HepG2 (cell line): ENCODE data around the gene PHC1. TPM values are rescaled to one million over a fixed set of nuclear protein-coding genes. Genes with fewer than 3 reads are reported as not detected.

Experiments
- ATAC-seq: fragments of 200-7000 bp; cut with Tn5 transposase; 3 replicates; pipeline ENCODE4 v1.9.1; 2020; ENCODE audit warnings: mild to moderate bottlenecking, moderate library complexity
- BruUV-seq: library from RNA; stranded (reverse); fragments of 400-500 nt; replicated peaks from 2 replicates; lab custom pipeline; 2021; lab: Mats Ljungman, UMichigan
- CTCF ChIA-PET: fragments of 300-600 bp; formaldehyde crosslinking; extraction: SDS; loops from one replicate; lab custom pipeline; 2021; ENCODE audit warnings: low total read pairs, inconsistent platforms, low intra/inter-chr PET ratio; lab: Yijun Ruan, JAX
- POLR2A ChIA-PET: fragments of 350-600 bp; sonication (Branson Sonifier 250); formaldehyde crosslinking; loops from one replicate; lab custom pipeline; 2020; ENCODE audit warnings: antibody characterized with exemption, inconsistent platforms; lab: Yijun Ruan, JAX
- DNase-seq: peaks from one replicate; pipeline ENCODE4 v3.0.0-alpha.2; 2015; ENCODE audit warnings: low spot score
- FAIRE-seq: peaks from 3 replicates; lab custom pipeline; 2011; peaks lifted over from hg19 to GRCh38; lab: Jason Lieb, UNC
- H2AFZ ChIP-seq: one replicate; pipeline ENCODE4 v1.6.1; 2011; ENCODE audit warnings: low read length, inconsistent platforms
- H3K27ac ChIP-seq: fragments of 300-600 bp; 3 replicates; pipeline ENCODE4 v1.8.0; 2011; ENCODE audit warnings: mixed run types, mild to moderate bottlenecking, mixed read lengths, low read length, inconsistent platforms; ENCODE audit not compliant: insufficient read depth; ENCODE audit errors: extremely low read length
- H3K27me3 ChIP-seq, 2 experiments: fragments of 200-600 bp in 1 of 2; 2 replicates in 1 of 2; 3 replicates in 1 of 2; pipeline versions ENCODE4 v1.6.0 to v1.8.0; 2011; ENCODE audit warnings: low read length in 2 of 2, mild to moderate bottlenecking in 2 of 2, moderate library complexity in 2 of 2, inconsistent platforms in 1 of 2; ENCODE audit not compliant: insufficient read depth in 2 of 2, control insufficient read depth in 1 of 2
- H3K36me3 ChIP-seq, 2 experiments: fragments of 200-600 bp in 1 of 2; replicated peaks in 1 of 2; 2 replicates in 1 of 2; 3 replicates in 1 of 2; pipeline versions ENCODE4 v1.5.1 to v1.8.0; 2011; ENCODE audit warnings: low read length in 2 of 2, inconsistent platforms in 1 of 2; ENCODE audit not compliant: insufficient read depth in 2 of 2, control insufficient read depth in 1 of 2
- H3K4me1 ChIP-seq: 2 replicates; pipeline ENCODE4 v1.5.1; 2012; ENCODE audit warnings: low read length, inconsistent platforms; ENCODE audit not compliant: insufficient read depth
- H3K4me2 ChIP-seq: 2 replicates; pipeline ENCODE4 v1.6.0; 2011; ENCODE audit warnings: low read depth, low read length, inconsistent platforms
- H3K4me3 ChIP-seq, 3 experiments: fragments of 200-600 bp in 1 of 3; sonication (generic), shearing (Covaris generic) in 1 of 3; replicated peaks in 1 of 3; 2 replicates each; pipeline ENCODE4 v1.5.1; 2011 to 2016; ENCODE audit warnings: low read length in 3 of 3, inconsistent platforms in 2 of 3, low read depth in 2 of 3, mild to moderate bottlenecking in 2 of 3, control low read depth in 1 of 3, mixed read lengths in 1 of 3; ENCODE audit not compliant: insufficient read depth in 1 of 3
- H3K79me2 ChIP-seq: one replicate; pipeline ENCODE4 v1.6.1; 2011; ENCODE audit warnings: low read length, inconsistent platforms; ENCODE audit not compliant: insufficient read depth
- H3K9ac ChIP-seq: 2 replicates; pipeline ENCODE4 v1.6.0; 2011; ENCODE audit warnings: mild to moderate bottlenecking, low read depth, low read length, inconsistent platforms; ENCODE audit not compliant: insufficient read depth
- H3K9me3 ChIP-seq: 2 replicates; pipeline ENCODE4 v1.5.1; 2012; ENCODE audit warnings: mild to moderate bottlenecking, low read length
- H4K20me1 ChIP-seq: 2 replicates; pipeline ENCODE4 v1.6.0; 2011; ENCODE audit warnings: inconsistent platforms, mild to moderate bottlenecking, low read length, moderate library complexity; ENCODE audit not compliant: insufficient read depth
- CENPBD1 ChIP-seq: sonication (generic); formaldehyde crosslinking; IDR thresholded peaks from 2 replicates; pipeline ENCODE4 v1.8.0; 2022; ENCODE audit warnings: missing genetic modification reagents, low read depth, mild to moderate bottlenecking, borderline replicate concordance
- DNMT1 ChIP-seq: sonication (generic); formaldehyde crosslinking; IDR thresholded peaks from 2 replicates; pipeline ENCODE4 v1.5.1; 2020; ENCODE audit warnings: mild to moderate bottlenecking, missing genetic modification reagents
- GATA4 ChIP-seq: sonication (generic); IDR thresholded peaks from 2 replicates; pipeline ENCODE4 v1.6.1; 2016; ENCODE audit warnings: antibody characterized with exemption, low read depth, borderline replicate concordance
- KDM3A ChIP-seq: IDR thresholded peaks from 2 replicates; pipeline ENCODE4 v1.6.1; 2018; ENCODE audit warnings: low read depth, missing compliant biosample characterization
- MBNL3 ChIP-seq: fragments of 250-450 bp; sonication (Bioruptor Pico); conservative IDR thresholded peaks from 2 replicates; pipeline ENCODE4 v1.8.0; 2022; ENCODE audit warnings: mild to moderate bottlenecking, inconsistent platforms
- MIER2 ChIP-seq: IDR thresholded peaks from 2 replicates; pipeline ENCODE4 v1.6.1; 2016; ENCODE audit warnings: missing biosample characterization, missing genetic modification reagents
- NR1H2 ChIP-seq: sonication (generic); formaldehyde crosslinking; IDR thresholded peaks from 2 replicates; pipeline ENCODE4 v1.8.1; 2022; ENCODE audit warnings: low read depth, missing genetic modification reagents, borderline replicate concordance
- SAP130 ChIP-seq: IDR thresholded peaks from 2 replicates; pipeline ENCODE4 v1.6.1; 2016; ENCODE audit warnings: low read depth
- SNAPC5 ChIP-seq: sonication (generic); formaldehyde crosslinking; IDR thresholded peaks from 2 replicates; pipeline ENCODE4 v1.8.1; 2023; ENCODE audit warnings: mild to moderate bottlenecking, missing genetic modification reagents, borderline replicate concordance
- ZBTB39 ChIP-seq: sonication (generic); formaldehyde crosslinking; IDR thresholded peaks from 2 replicates; pipeline ENCODE4 v1.5.0; 2020; ENCODE audit warnings: missing genetic modification reagents
- ZBTB49 ChIP-seq: sonication (generic); formaldehyde crosslinking; IDR thresholded peaks from 2 replicates; pipeline ENCODE4 v1.4.0; 2020; ENCODE audit warnings: missing genetic modification reagents, borderline replicate concordance
- ZNF281 ChIP-seq: sonication (generic); formaldehyde crosslinking; IDR thresholded peaks from 2 replicates; pipeline ENCODE4 v1.4.0; 2020; ENCODE audit warnings: missing genetic modification reagents, borderline replicate concordance
- ZNF484 ChIP-seq: sonication (generic); formaldehyde crosslinking; IDR thresholded peaks from 2 replicates; pipeline ENCODE4 v1.5.1; 2020; ENCODE audit warnings: mild to moderate bottlenecking, low read depth, missing genetic modification reagents, borderline replicate concordance
- ZNF503 ChIP-seq: sonication (generic); formaldehyde crosslinking; IDR thresholded peaks from 2 replicates; pipeline ENCODE4 v1.4.0; 2020; ENCODE audit warnings: missing genetic modification reagents
- ZNF672 ChIP-seq: sonication (generic); formaldehyde crosslinking; IDR thresholded peaks from 2 replicates; pipeline ENCODE4 v1.8.1; 2022; ENCODE audit warnings: missing genetic modification reagents
- WGBS: methylation state at CpG from one replicate; pipeline ENCODE4 v1.1.6; 2017; ENCODE audit warnings: low lambda C conversion rate; 5-methylcytosine and 5-hydroxymethylcytosine counted together
- in situ Hi-C: cut with HindIII; loops from 2 replicates; pipeline ENCODE4 v1.10.0; 2017; ENCODE audit warnings: low pct_unique_long_range_greater_than_20kb; ENCODE audit not compliant: extremely low pct_ligation_motif_present
- intact Hi-C: fragments of 100-400 bp; cut with micrococcal nuclease; formaldehyde crosslinking; loops from one replicate; pipeline ENCODE4 v1.10.0; 2022; ENCODE audit not compliant: unreplicated experiment
- polyA plus RNA-seq, 8 experiments: library from polyadenylated mRNA; depleted of rRNA in 3 of 8; stranded (reverse) in 7 of 8; unstranded in 1 of 8; fragments of >200 nt; fragmentation: Illumina TruSeq in 4 of 8; extraction: Trizol in 4 of 8; gene quantifications; 2 replicates each; pipeline versions ENCODE4 v1.2.1 to v1.2.3, GENCODE V29; 2011 to 2016; ENCODE audit warnings: low read depth in 4 of 8, missing spikeins in 1 of 8, mixed read lengths in 1 of 8; ENCODE audit not compliant: insufficient read depth in 1 of 8
- total RNA-seq, 5 experiments: library from RNA; depleted of rRNA; stranded (reverse); fragments of >200 nt; fragmentation: Illumina TruSeq; extraction: Trizol; gene quantifications; 2 replicates each; pipeline ENCODE4 v1.2.3, GENCODE V29; 2016; ENCODE audit warnings: low read depth in 1 of 5

Gene PHC1
- total and polyA plus RNA-seq, 2 of the 13 experiments (the other 11 are each of a cell fraction or from before 2014, with no cell fraction given) = 9.4 to 35.0 TPM

- no peak within 1 kb of the TSS for H3K9ac ChIP-seq
- no peak within 1 kb of the TSS for H3K4me2 ChIP-seq
- H4K20me1 ChIP-seq = no peaks in the 10 kb centered on the region
- H3K4me1 ChIP-seq = peaks cover 12% of the 10 kb centered on the region
- no peaks in the 10 kb centered on the region; a peak in 1 of 5 replicates for H3K36me3 ChIP-seq
- ChIA-PET POLR2A (no interaction called here), CTCF (no interaction called here)
- H2AFZ ChIP-seq = no peak within 1 kb of the TSS
- in situ Hi-C loops (no loop called here), intact Hi-C loops (loop anchor here (5.0 kb wide), 1 partner anchor 43 kb away; no protein-coding TSS in a partner anchor)
- H3K27ac ChIP-seq = no peak within 1 kb of the TSS
- DNase-seq = no peak
- ATAC-seq = no peak
- H3K27me3 ChIP-seq = no peaks in the 10 kb centered on the region
- 55% methylated on average over 2 of the region's 2 CpGs for WGBS
- BruUV-seq = no TSS peak
- no peaks in the 10 kb centered on the region for H3K9me3 ChIP-seq
- H3K79me2 ChIP-seq = no peaks in the 10 kb centered on the region
- FAIRE-seq = no peak
- no peak within 1 kb of the TSS for H3K4me3 ChIP-seq
- no peak for TF ChIP-seq SAP130 (CRISPR knock-in tag)
- no peak for TF ChIP-seq SNAPC5 (CRISPR knock-in tag)
- no peak for TF ChIP-seq NR1H2 (CRISPR knock-in tag)
- TF ChIP-seq ZNF503 (CRISPR knock-in tag) = no peak
- TF ChIP-seq ZNF672 = no peak
- TF ChIP-seq MBNL3 (CRISPR knock-in tag) = no peak
- TF ChIP-seq CENPBD1 = no peak
- no peak for TF ChIP-seq DNMT1 (CRISPR knock-in tag)
- no peak for TF ChIP-seq KDM3A (CRISPR knock-in tag)
- TF ChIP-seq ZBTB49 (CRISPR knock-in tag) = no peak
- no peak for TF ChIP-seq ZNF484 (CRISPR knock-in tag)
- TF ChIP-seq MIER2 (CRISPR knock-in tag) = no peak
- TF ChIP-seq ZNF281 (CRISPR knock-in tag) = no peak
- TF ChIP-seq ZBTB39 (CRISPR knock-in tag) = no peak
- no peak for TF ChIP-seq GATA4
Observed at GRCh38 chr12:8989413-8989812, 75.1 kb downstream of the PHC1 start, which contains the start of gene KLRG1. Gene KLRG1, plus strand, starts transcription at chr12:8989546. Its CDS starts 90 bp downstream, at chr12:8989636.
